ENCODE data around the gene GALNT9. TPM values are rescaled to one million over a fixed set of nuclear protein-coding genes. Genes with fewer than 3 reads are reported as not detected.
"Not testable (repeated sequence)": the region's sequence is repeated elsewhere in the genome, so short reads cannot be mapped to it uniquely, and the experiment has no call there.

Gene GALNT9
- total and polyA plus RNA-seq, 10 donors, result 0.20 to 2.4 (median 0.84) TPM

- no peaks in the 10 kb centered on the region for H3K36me3 ChIP-seq
- H3K9me3 ChIP-seq, result peaks cover 0 to 8% (median 0%) of the 10 kb centered on the region in 8 donors
- TF ChIP-seq POLR2A (IDR thresholded peaks at IDR 0.05) (no peak), POLR2AphosphoS5 (IDR thresholded peaks at IDR 0.05) (no peak), CTCF (IDR thresholded peaks at IDR 0.05 in 8 of 11, conservative IDR thresholded peaks at IDR 0.05 in 3 of 11) (no peak)
- no peak overlapping the region for H3K4me3 ChIP-seq
- 89 to 93% (median 92%) methylated on average over 44 to 52 of the region's 52 CpGs for WGBS, 5 donors
- H3K27me3 ChIP-seq (replicated peaks in 1 of 7), result peaks cover 0 to 7% (median 0%) of the 10 kb centered on the region in 7 donors
- peak; percentile 56 for DNase-seq
- intact Hi-C loops (cut with DNase I; ENCODE audit: low total_unique reads), result no loop called here
- H3K4me1 ChIP-seq, result peaks cover 0 to 5% (median 0%) of the 10 kb centered on the region in 6 donors
- H3K27ac ChIP-seq, result no peak overlapping the region
These were observed 31.8 kb upstream of the GALNT9 start for GRCh38 chr12:132360906-132361777.

GRCh38 chr12:132360410-132360809, 31.0 kb upstream of the GALNT9 start:
- no peaks in the 10 kb centered on the region for H3K36me3 ChIP-seq
- peaks cover 0 to 15% (median 4%) of the 10 kb centered on the region in 7 donors for H3K27me3 ChIP-seq (replicated peaks in 1 of 7)
- H3K4me3 ChIP-seq, result no peak overlapping the region
- H3K27ac ChIP-seq, result no peak overlapping the region
- peaks cover 0 to 8% (median 0%) of the 10 kb centered on the region in 8 donors for H3K9me3 ChIP-seq
- 69 to 82% (median 77%) methylated on average over 7 of the region's 7 CpGs for WGBS, 5 donors
- intact Hi-C loops (cut with DNase I; ENCODE audit: low total_unique reads), result no loop called here
- DNase-seq, result no peak
- peaks cover 0 to 5% (median 0%) of the 10 kb centered on the region in 6 donors for H3K4me1 ChIP-seq
- TF ChIP-seq CTCF (IDR thresholded peaks at IDR 0.05 in 8 of 11, conservative IDR thresholded peaks at IDR 0.05 in 3 of 11) (no peak), POLR2AphosphoS5 (IDR thresholded peaks at IDR 0.05) (no peak)

- H3K4me1 ChIP-seq, result peaks cover 0 to 5% (median 0%) of the 10 kb centered on the region in 6 donors
- peaks cover 0 to 8% (median 0%) of the 10 kb centered on the region in 8 donors for H3K9me3 ChIP-seq
- H3K27me3 ChIP-seq (replicated peaks in 1 of 7), result peaks cover 0 to 19% (median 8%) of the 10 kb centered on the region in 7 donors
- no peaks in the 10 kb centered on the region for H3K36me3 ChIP-seq
- no peak overlapping the region for H3K27ac ChIP-seq
- TF ChIP-seq POLR2A (IDR thresholded peaks at IDR 0.05) (no peak), POLR2AphosphoS5 (IDR thresholded peaks at IDR 0.05) (no peak), CTCF (IDR thresholded peaks at IDR 0.05 in 8 of 11, conservative IDR thresholded peaks at IDR 0.05 in 3 of 11) (no peak)
- intact Hi-C loops (cut with DNase I; ENCODE audit: low total_unique reads), result no loop called here
- DNase-seq, result peak; percentile 69
- H3K4me3 ChIP-seq, result no peak overlapping the region
- 79 to 81% (median 80%) methylated on average over 15 to 16 of the region's 16 CpGs for WGBS, 5 donors
These were observed 30.6 kb upstream of the GALNT9 start for GRCh38 chr12:132359971-132360370.

- Histone ChIP-seq H3K4me1 (peaks cover 0 to 5% (median 0%) of the 10 kb centered on the region in 6 donors), H3K27ac (no peak overlapping the region), H3K9me3 (peaks cover 0 to 8% (median 0%) of the 10 kb centered on the region in 8 donors), H3K27me3 (replicated peaks in 1 of 7) (peaks cover 0 to 23% (median 13%) of the 10 kb centered on the region in 7 donors), H3K4me3 (no peak overlapping the region), H3K36me3 (no peaks in the 10 kb centered on the region)
- intact Hi-C loops (cut with DNase I; ENCODE audit: low total_unique reads), result no loop called here
- TF ChIP-seq POLR2A (IDR thresholded peaks at IDR 0.05), result no peak
- TF ChIP-seq CTCF (IDR thresholded peaks at IDR 0.05 in 8 of 11, conservative IDR thresholded peaks at IDR 0.05 in 3 of 11), result no peak
- no peak for TF ChIP-seq POLR2AphosphoS5 (IDR thresholded peaks at IDR 0.05)
- peak; percentile 49 for DNase-seq
- WGBS, 5 donors, result 89 to 94% (median 90%) methylated on average over 12 to 14 of the region's 14 CpGs
These were observed 30.2 kb upstream of the GALNT9 start for GRCh38 chr12:132359551-132359950.

- H3K36me3 ChIP-seq; H3K9me3 ChIP-seq; DNase-seq; H3K4me3 ChIP-seq; intact Hi-C loops (cut with DNase I; ENCODE audit: low total_unique reads); H3K4me1 ChIP-seq; H3K27ac ChIP-seq: not testable (repeated sequence)
- 88 to 91% (median 90%) methylated on average over 13 to 57 of the region's 57 CpGs for WGBS, 5 donors
- peaks cover 0 to 33% (median 21%) of the 10 kb centered on the region in 7 donors for H3K27me3 ChIP-seq (replicated peaks in 1 of 7)
These were observed 29.1 kb upstream of the GALNT9 start for GRCh38 chr12:132358241-132359225.
